OCI-LY7 (cell line): ENCODE data around the gene ERBIN.

Experiments
- CTCF ChIP-seq: fragments of 200-600 bp; sonication (generic); conservative IDR thresholded peaks from 2 replicates; pipeline ENCODE4 v1.5.1; 2014; ENCODE audit warnings: mild to moderate bottlenecking, antibody characterized with exemption, low read length, moderate library complexity, mixed read lengths
- EZH2phosphoT487 ChIP-seq: fragments of 200-600 bp; sonication (generic); IDR thresholded peaks from 2 replicates; pipeline ENCODE4 v1.6.1; 2018; ENCODE audit warnings: low read depth, borderline replicate concordance, mild to moderate bottlenecking, mixed run types, antibody characterized with exemption, low read length, moderate library complexity, mixed read lengths

- TF ChIP-seq EZH2phosphoT487 (no peak), CTCF (no peak)
Measured at GRCh38 chr5:66041627-66042026, 115.3 kb downstream of the ERBIN start.
